Liver (tissue), 9 donors: Measurements from ENCODE around the gene FAM78B. TPM values are rescaled to one million over a fixed set of nuclear protein-coding genes. Genes with fewer than 3 reads are reported as not detected.

Experiments used
- DNase-seq: peaks from one replicate; pipeline ENCODE4 v3.0.0-alpha.2; 2017; ENCODE audit warnings: low spot score
- H3K27ac ChIP-seq, 2 donors: one replicate each; pipeline ENCODE4 v1.7.0; 2013; ENCODE audit warnings: inconsistent platforms in 2 of 2, low read length in 2 of 2, control low read depth in 1 of 2, low read depth in 1 of 2, mild to moderate bottlenecking in 1 of 2
- H3K27me3 ChIP-seq, 4 donors: one replicate each; pipeline versions ENCODE4 v1.6.1 to v1.7.0; 2013; ENCODE audit warnings: low read length in 3 of 4, inconsistent platforms in 1 of 4, mild to moderate bottlenecking in 1 of 4, moderate library complexity in 1 of 4; ENCODE audit not compliant: control insufficient read depth in 4 of 4, insufficient read depth in 4 of 4
- H3K36me3 ChIP-seq, 4 donors: one replicate each; pipeline versions ENCODE4 v1.6.1 to v1.7.0; 2013; ENCODE audit warnings: low read length in 3 of 4, mild to moderate bottlenecking in 3 of 4, low read depth in 1 of 4, moderate library complexity in 1 of 4; ENCODE audit not compliant: control insufficient read depth in 4 of 4, insufficient read depth in 3 of 4
- H3K4me1 ChIP-seq, 4 donors: one replicate each; pipeline versions ENCODE4 v1.6.1 to v1.7.0; 2013; ENCODE audit warnings: low read length in 3 of 4, mild to moderate bottlenecking in 3 of 4, moderate library complexity in 1 of 4; ENCODE audit not compliant: control insufficient read depth in 4 of 4, insufficient read depth in 4 of 4
- H3K4me3 ChIP-seq, 3 donors: one replicate each; pipeline versions ENCODE4 v1.6.1 to v1.7.0; 2013; ENCODE audit warnings: low read length in 3 of 3, control low read depth in 1 of 3, low read depth in 1 of 3, mild to moderate bottlenecking in 1 of 3
- H3K9ac ChIP-seq, 2 donors: one replicate each; pipeline ENCODE4 v1.7.0; 2013; ENCODE audit warnings: low read length in 2 of 2, mild to moderate bottlenecking in 2 of 2, moderate library complexity in 2 of 2, control low read depth in 1 of 2, low read depth in 1 of 2
- H3K9me3 ChIP-seq, 4 donors: one replicate each; pipeline versions ENCODE4 v1.6.1 to v1.7.0; 2013; ENCODE audit warnings: low read length in 3 of 4; ENCODE audit not compliant: control insufficient read depth in 4 of 4
- EGR1 ChIP-seq, 2 donors: IDR thresholded peaks; 2 replicates each; pipeline ENCODE4 v1.6.1; 2016 to 2018; ENCODE audit warnings: antibody characterized with exemption in 2 of 2, low read depth in 2 of 2
- FOXA1 ChIP-seq: IDR thresholded peaks from 2 replicates; pipeline ENCODE4 v1.6.1; 2016; ENCODE audit warnings: antibody characterized with exemption
- FOXA2 ChIP-seq: IDR thresholded peaks from 2 replicates; pipeline ENCODE4 v1.6.1; 2016; ENCODE audit warnings: antibody characterized with exemption
- GABPA ChIP-seq, 2 donors: IDR thresholded peaks in 1 of 2; conservative IDR thresholded peaks in 1 of 2; 2 replicates each; pipeline ENCODE4 v1.6.1; 2016; ENCODE audit warnings: antibody characterized with exemption in 2 of 2, mild to moderate bottlenecking in 1 of 2, moderate library complexity in 1 of 2
- HNF4G ChIP-seq: IDR thresholded peaks from 2 replicates; pipeline ENCODE4 v1.6.1; 2016; ENCODE audit warnings: antibody characterized with exemption
- JUND ChIP-seq, 2 donors: IDR thresholded peaks; 2 replicates each; pipeline ENCODE4 v1.6.1; 2016; ENCODE audit warnings: antibody characterized with exemption in 2 of 2
- NR2F2 ChIP-seq: IDR thresholded peaks from 2 replicates; pipeline ENCODE4 v1.6.1; 2016; ENCODE audit warnings: antibody characterized with exemption
- RAD21 ChIP-seq, 2 donors: IDR thresholded peaks; 2 replicates each; pipeline ENCODE4 v1.6.1; 2016; ENCODE audit warnings: antibody characterized with exemption in 2 of 2, mild to moderate bottlenecking in 2 of 2
- RXRA ChIP-seq, 2 donors: IDR thresholded peaks; 2 replicates each; pipeline ENCODE4 v1.6.1; 2017 to 2018; ENCODE audit warnings: antibody characterized with exemption in 2 of 2, mild to moderate bottlenecking in 1 of 2
- SP1 ChIP-seq: IDR thresholded peaks from 2 replicates; pipeline ENCODE4 v1.6.1; 2018; ENCODE audit warnings: antibody characterized with exemption, mild to moderate bottlenecking
- TAF1 ChIP-seq: conservative IDR thresholded peaks from 2 replicates; pipeline ENCODE4 v1.6.1; 2016; ENCODE audit warnings: antibody characterized with exemption, mild to moderate bottlenecking
- YY1 ChIP-seq: IDR thresholded peaks from 2 replicates; pipeline ENCODE4 v1.6.1; 2016; ENCODE audit warnings: antibody characterized with exemption, mild to moderate bottlenecking
- WGBS: extraction: QIAGEN DNeasy Blood & Tissue Kit; methylation state at CpG from one replicate; pipeline ENCODE4 v1.1.7; 2013; 5-methylcytosine and 5-hydroxymethylcytosine counted together
- polyA plus RNA-seq, 2 donors: library from polyadenylated mRNA; stranded (reverse) in 1 of 2; unstranded in 1 of 2; fragments of 200-250 nt in 1 of 2; fragments of >200 nt in 1 of 2; fragmentation: Nextera tagmentation in 1 of 2; extraction: Ambion mirVana in 1 of 2; gene quantifications; one replicate each; pipeline versions ENCODE4 v1.2.1 to v1.2.3, GENCODE V29; 2013 to 2015
- total RNA-seq, 2 donors: library from RNA; depleted of rRNA; stranded (reverse); fragments of >200 nt; gene quantifications; one replicate each; pipeline ENCODE4 v1.2.3, GENCODE V29; 2014
- TF ChIP-seq, protein P1 (sequence below): IDR thresholded peaks from 2 replicates; pipeline ENCODE4 v1.6.1; 2016; ENCODE audit warnings: antibody characterized with exemption
- TF ChIP-seq, protein P2 (sequence below): fragments of 150-350 bp; IDR thresholded peaks from 2 replicates; pipeline ENCODE4 v1.5.1; 2017; ENCODE audit warnings: improper control_type of control experiment, low read depth, low read length; ENCODE audit not compliant: missing input control
- TF ChIP-seq, protein P3 (sequence below): IDR thresholded peaks from 2 replicates; pipeline ENCODE4 v1.6.1; 2016; ENCODE audit warnings: antibody characterized with exemption, mild to moderate bottlenecking
- TF ChIP-seq, protein P4 (sequence below): IDR thresholded peaks from 2 replicates; pipeline ENCODE4 v1.6.1; 2016; ENCODE audit warnings: antibody characterized with exemption
- donor health status: healthy.
- donor health status: healthy.
- donor health status: healthy.
- donor health status: healthy.
- donor health status: healthy.

The FAM78B gene
- total and polyA plus RNA-seq, 4 donors, result 0.14 to 0.92 (median 0.49) TPM

DNA sequence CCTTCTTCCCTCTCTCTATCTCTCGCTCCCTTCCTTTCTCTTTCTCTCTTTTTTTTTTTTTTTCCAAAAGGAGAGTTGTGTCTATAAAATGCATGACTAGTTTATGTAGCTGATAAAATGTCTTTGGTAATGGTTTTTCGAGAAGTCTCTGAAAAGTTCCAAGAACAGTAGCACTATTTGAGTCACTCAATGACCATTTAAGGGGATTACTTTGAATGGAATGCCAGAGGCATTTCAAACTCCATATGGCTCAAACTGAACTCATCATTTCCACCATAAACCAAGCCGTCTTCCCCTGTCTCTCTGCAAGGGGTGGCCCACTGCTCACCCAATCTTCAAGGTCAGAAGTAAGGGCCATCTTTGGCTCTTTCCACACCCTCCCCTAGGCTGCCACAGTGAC is 93.3 kb downstream of the FAM78B start:
- Histone ChIP-seq H3K9me3 (no peaks in the 10 kb centered on the region), H3K9ac (no peak overlapping the region), H3K27me3 (no peaks in the 10 kb centered on the region), H3K4me3 (no peak overlapping the region), H3K36me3 (no peaks in the 10 kb centered on the region), H3K27ac (no peak overlapping the region), H3K4me1 (no peaks in the 10 kb centered on the region)
- TF ChIP-seq YY1 (no peak), RAD21 (IDR thresholded peaks at IDR 0.05) (no peak), EGR1 (IDR thresholded peaks at IDR 0.05; ENCODE audit: low read depth in 2 of 2) (no peak), SP1 (no peak), JUND (IDR thresholded peaks at IDR 0.05) (no peak), FOXA2 (no peak), FOXA1 (no peak), GABPA (IDR thresholded peaks at IDR 0.05 in 1 of 2, conservative IDR thresholded peaks at IDR 0.05 in 1 of 2) (no peak)
- TF ChIP-seq, protein P1, sequence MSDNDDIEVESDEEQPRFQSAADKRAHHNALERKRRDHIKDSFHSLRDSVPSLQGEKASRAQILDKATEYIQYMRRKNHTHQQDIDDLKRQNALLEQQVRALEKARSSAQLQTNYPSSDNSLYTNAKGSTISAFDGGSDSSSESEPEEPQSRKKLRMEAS, result no peak
- TF ChIP-seq, protein P2, sequence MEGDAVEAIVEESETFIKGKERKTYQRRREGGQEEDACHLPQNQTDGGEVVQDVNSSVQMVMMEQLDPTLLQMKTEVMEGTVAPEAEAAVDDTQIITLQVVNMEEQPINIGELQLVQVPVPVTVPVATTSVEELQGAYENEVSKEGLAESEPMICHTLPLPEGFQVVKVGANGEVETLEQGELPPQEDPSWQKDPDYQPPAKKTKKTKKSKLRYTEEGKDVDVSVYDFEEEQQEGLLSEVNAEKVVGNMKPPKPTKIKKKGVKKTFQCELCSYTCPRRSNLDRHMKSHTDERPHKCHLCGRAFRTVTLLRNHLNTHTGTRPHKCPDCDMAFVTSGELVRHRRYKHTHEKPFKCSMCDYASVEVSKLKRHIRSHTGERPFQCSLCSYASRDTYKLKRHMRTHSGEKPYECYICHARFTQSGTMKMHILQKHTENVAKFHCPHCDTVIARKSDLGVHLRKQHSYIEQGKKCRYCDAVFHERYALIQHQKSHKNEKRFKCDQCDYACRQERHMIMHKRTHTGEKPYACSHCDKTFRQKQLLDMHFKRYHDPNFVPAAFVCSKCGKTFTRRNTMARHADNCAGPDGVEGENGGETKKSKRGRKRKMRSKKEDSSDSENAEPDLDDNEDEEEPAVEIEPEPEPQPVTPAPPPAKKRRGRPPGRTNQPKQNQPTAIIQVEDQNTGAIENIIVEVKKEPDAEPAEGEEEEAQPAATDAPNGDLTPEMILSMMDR, result no peak
- no peak for DNase-seq
- 77% methylated on average over 3 of the region's 3 CpGs for WGBS

DNA sequence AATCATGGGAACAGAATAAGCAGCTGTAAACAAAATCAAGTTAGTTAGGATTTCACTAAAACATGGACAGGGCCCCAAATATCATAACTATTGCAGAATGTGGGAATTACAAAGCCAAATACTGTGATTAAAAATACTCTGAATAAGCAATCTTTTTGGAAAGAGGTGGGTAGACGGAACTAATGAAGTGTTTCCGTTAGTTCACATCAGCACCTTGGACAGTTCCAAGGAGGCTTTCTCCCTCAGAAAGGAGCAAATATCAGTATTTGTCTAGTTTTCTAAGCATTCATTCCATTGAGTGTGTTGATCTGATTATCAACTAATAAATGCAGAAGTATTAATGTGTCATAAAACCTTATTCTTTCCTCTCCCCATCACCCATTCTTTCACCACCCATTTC is 97.4 kb downstream of the FAM78B start:
- Histone ChIP-seq H3K4me1 (peaks cover 0 to 6% (median 0%) of the 10 kb centered on the region in 4 donors), H3K36me3 (no peaks in the 10 kb centered on the region), H3K27ac (no peak overlapping the region), H3K27me3 (no peaks in the 10 kb centered on the region), H3K9ac (no peak overlapping the region), H3K4me3 (no peak overlapping the region), H3K9me3 (no peaks in the 10 kb centered on the region)
- TF ChIP-seq NR2F2 (no peak), GABPA (IDR thresholded peaks at IDR 0.05 in 1 of 2, conservative IDR thresholded peaks at IDR 0.05 in 1 of 2) (no peak), RAD21 (IDR thresholded peaks at IDR 0.05) (no peak), TAF1 (no peak), JUND (IDR thresholded peaks at IDR 0.05) (no peak), HNF4G (no peak), YY1 (no peak)
- TF ChIP-seq, protein P3, sequence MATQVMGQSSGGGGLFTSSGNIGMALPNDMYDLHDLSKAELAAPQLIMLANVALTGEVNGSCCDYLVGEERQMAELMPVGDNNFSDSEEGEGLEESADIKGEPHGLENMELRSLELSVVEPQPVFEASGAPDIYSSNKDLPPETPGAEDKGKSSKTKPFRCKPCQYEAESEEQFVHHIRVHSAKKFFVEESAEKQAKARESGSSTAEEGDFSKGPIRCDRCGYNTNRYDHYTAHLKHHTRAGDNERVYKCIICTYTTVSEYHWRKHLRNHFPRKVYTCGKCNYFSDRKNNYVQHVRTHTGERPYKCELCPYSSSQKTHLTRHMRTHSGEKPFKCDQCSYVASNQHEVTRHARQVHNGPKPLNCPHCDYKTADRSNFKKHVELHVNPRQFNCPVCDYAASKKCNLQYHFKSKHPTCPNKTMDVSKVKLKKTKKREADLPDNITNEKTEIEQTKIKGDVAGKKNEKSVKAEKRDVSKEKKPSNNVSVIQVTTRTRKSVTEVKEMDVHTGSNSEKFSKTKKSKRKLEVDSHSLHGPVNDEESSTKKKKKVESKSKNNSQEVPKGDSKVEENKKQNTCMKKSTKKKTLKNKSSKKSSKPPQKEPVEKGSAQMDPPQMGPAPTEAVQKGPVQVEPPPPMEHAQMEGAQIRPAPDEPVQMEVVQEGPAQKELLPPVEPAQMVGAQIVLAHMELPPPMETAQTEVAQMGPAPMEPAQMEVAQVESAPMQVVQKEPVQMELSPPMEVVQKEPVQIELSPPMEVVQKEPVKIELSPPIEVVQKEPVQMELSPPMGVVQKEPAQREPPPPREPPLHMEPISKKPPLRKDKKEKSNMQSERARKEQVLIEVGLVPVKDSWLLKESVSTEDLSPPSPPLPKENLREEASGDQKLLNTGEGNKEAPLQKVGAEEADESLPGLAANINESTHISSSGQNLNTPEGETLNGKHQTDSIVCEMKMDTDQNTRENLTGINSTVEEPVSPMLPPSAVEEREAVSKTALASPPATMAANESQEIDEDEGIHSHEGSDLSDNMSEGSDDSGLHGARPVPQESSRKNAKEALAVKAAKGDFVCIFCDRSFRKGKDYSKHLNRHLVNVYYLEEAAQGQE, result peak; percentile 97
- WGBS, result 78% methylated on average over 2 of the region's 2 CpGs
- DNase-seq, result no peak

DNA sequence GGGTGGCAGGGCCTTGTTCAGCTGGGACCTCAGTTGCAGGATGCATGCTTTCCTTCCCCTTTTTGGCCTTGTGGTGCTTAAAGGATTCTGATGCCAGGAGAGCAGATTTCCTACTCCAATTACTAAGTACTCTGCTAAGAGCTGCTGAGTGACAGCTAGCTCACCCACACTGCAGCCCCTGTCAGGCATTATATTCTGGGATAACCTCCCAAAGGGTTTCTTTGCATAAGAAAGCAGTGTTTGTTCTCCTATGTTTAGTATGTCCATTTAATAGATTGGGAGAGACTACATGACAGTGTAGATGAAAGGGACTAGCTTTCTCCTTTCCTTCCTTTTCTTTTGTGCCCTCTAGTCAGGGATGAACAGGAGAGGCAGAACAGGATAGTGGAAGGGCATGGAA is 100.7 kb downstream of the FAM78B start:
- DNase-seq, result no peak
- Histone ChIP-seq H3K9me3 (no peaks in the 10 kb centered on the region), H3K9ac (no peak overlapping the region), H3K27ac (no peak overlapping the region), H3K36me3 (no peaks in the 10 kb centered on the region), H3K4me3 (no peak overlapping the region), H3K4me1 (peaks cover 0 to 6% (median 0%) of the 10 kb centered on the region in 4 donors), H3K27me3 (no peaks in the 10 kb centered on the region)
- no peak for TF ChIP-seq RXRA (IDR thresholded peaks at IDR 0.05)
- TF ChIP-seq FOXA1, result no peak
- TF ChIP-seq EGR1 (IDR thresholded peaks at IDR 0.05; ENCODE audit: low read depth in 2 of 2), result no peak
- TF ChIP-seq, protein P4, sequence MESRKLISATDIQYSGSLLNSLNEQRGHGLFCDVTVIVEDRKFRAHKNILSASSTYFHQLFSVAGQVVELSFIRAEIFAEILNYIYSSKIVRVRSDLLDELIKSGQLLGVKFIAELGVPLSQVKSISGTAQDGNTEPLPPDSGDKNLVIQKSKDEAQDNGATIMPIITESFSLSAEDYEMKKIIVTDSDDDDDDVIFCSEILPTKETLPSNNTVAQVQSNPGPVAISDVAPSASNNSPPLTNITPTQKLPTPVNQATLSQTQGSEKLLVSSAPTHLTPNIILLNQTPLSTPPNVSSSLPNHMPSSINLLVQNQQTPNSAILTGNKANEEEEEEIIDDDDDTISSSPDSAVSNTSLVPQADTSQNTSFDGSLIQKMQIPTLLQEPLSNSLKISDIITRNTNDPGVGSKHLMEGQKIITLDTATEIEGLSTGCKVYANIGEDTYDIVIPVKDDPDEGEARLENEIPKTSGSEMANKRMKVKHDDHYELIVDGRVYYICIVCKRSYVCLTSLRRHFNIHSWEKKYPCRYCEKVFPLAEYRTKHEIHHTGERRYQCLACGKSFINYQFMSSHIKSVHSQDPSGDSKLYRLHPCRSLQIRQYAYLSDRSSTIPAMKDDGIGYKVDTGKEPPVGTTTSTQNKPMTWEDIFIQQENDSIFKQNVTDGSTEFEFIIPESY, result no peak
- TF ChIP-seq, protein P2, result no peak
- TF ChIP-seq FOXA2, result no peak
- TF ChIP-seq RAD21 (IDR thresholded peaks at IDR 0.05), result no peak
